IMR-90 (cell line): ENCODE results near the gene PCYT1B.
"Not testable (repeated sequence)": the region's sequence is repeated elsewhere in the genome, so short reads cannot be mapped to it uniquely, and the experiment has no call there.

Source experiments
- BHLHE40 ChIP-seq: fragments of 150-350 bp; IDR thresholded peaks from 2 replicates; pipeline ENCODE4 v1.6.1; 2016; ENCODE audit warnings: mild to moderate bottlenecking, low read depth, low read length
- CEBPB ChIP-seq: IDR thresholded peaks from 2 replicates; pipeline ENCODE4 v1.6.1; 2012; ENCODE audit warnings: low read depth, low read length, improper control_type of control experiment
- CHD1 ChIP-seq: IDR thresholded peaks from 2 replicates; pipeline ENCODE4 v1.6.1; 2012; ENCODE audit warnings: low read depth, low read length, improper control_type of control experiment
- FOS ChIP-seq: fragments of 150-350 bp; IDR thresholded peaks from 2 replicates; pipeline ENCODE4 v1.6.1; 2016; ENCODE audit warnings: low read depth, low read length
- MAFK ChIP-seq: IDR thresholded peaks from 2 replicates; pipeline ENCODE4 v1.6.1; 2012; ENCODE audit warnings: low read depth, low read length, improper control_type of control experiment
- MXI1 ChIP-seq: IDR thresholded peaks from 2 replicates; pipeline ENCODE4 v1.6.1; 2012; ENCODE audit warnings: low read depth, mild to moderate bottlenecking, low read length, moderate library complexity, borderline replicate concordance
- NFE2L2 ChIP-seq: fragments of 150-350 bp; IDR thresholded peaks from 2 replicates; pipeline ENCODE4 v1.6.1; 2016; ENCODE audit warnings: low read depth, mild to moderate bottlenecking, low read length
- POLR2A ChIP-seq: IDR thresholded peaks from 2 replicates; pipeline ENCODE4 v1.6.1; 2012; ENCODE audit warnings: mild to moderate bottlenecking, low read depth, low read length
- RAD21 ChIP-seq: IDR thresholded peaks from 2 replicates; pipeline ENCODE4 v1.6.1; 2012; ENCODE audit warnings: low read length, improper control_type of control experiment
- RFX5 ChIP-seq: IDR thresholded peaks from 2 replicates; pipeline ENCODE4 v1.8.0; 2012; ENCODE audit warnings: low read depth, mild to moderate bottlenecking, low read length, moderate library complexity
- USF2 ChIP-seq: fragments of 150-350 bp; IDR thresholded peaks from 2 replicates; pipeline ENCODE4 v1.6.1; 2017; ENCODE audit warnings: mild to moderate bottlenecking, antibody characterized with exemption, low read length, low read depth
- TF ChIP-seq, protein P1 (sequence below): conservative IDR thresholded peaks from 2 replicates; pipeline ENCODE4 v1.5.1; 2012; ENCODE audit warnings: mild to moderate bottlenecking, low read depth, low read length, improper control_type of control experiment

- TF ChIP-seq, protein P1, sequence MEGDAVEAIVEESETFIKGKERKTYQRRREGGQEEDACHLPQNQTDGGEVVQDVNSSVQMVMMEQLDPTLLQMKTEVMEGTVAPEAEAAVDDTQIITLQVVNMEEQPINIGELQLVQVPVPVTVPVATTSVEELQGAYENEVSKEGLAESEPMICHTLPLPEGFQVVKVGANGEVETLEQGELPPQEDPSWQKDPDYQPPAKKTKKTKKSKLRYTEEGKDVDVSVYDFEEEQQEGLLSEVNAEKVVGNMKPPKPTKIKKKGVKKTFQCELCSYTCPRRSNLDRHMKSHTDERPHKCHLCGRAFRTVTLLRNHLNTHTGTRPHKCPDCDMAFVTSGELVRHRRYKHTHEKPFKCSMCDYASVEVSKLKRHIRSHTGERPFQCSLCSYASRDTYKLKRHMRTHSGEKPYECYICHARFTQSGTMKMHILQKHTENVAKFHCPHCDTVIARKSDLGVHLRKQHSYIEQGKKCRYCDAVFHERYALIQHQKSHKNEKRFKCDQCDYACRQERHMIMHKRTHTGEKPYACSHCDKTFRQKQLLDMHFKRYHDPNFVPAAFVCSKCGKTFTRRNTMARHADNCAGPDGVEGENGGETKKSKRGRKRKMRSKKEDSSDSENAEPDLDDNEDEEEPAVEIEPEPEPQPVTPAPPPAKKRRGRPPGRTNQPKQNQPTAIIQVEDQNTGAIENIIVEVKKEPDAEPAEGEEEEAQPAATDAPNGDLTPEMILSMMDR = not testable (repeated sequence)
- not testable (repeated sequence) for TF ChIP-seq BHLHE40, FOS, NFE2L2, CEBPB, USF2, POLR2A, RAD21, RFX5, MAFK, MXI1, CHD1
Measured at GRCh38 chrX:24605941-24606340, 41.2 kb downstream of the PCYT1B start.
